Astrocyte of the spinal cord (primary cell): ENCODE results near the gene OBP2A.

Experiments
- DNase-seq: peaks from one replicate; pipeline ENCODE4 v3.0.0; 2011; ENCODE audit warnings: low read depth, low spot score
- H3K4me3 ChIP-seq: 2 replicates; pipeline ENCODE4 v1.5.1; 2011; ENCODE audit warnings: low read depth, mild to moderate bottlenecking, low read length, moderate library complexity
- in situ Hi-C: cut with HindIII; loops from 2 replicates; pipeline ENCODE4 v1.10.0; 2017; ENCODE audit warnings: low sequenced_read_pairs
- TF ChIP-seq, protein P1 (sequence below): IDR thresholded peaks from 2 replicates; pipeline ENCODE4 v1.5.1; 2012; ENCODE audit warnings: low read depth, mild to moderate bottlenecking, low read length, inconsistent platforms

Gene OBP2A

DNA sequence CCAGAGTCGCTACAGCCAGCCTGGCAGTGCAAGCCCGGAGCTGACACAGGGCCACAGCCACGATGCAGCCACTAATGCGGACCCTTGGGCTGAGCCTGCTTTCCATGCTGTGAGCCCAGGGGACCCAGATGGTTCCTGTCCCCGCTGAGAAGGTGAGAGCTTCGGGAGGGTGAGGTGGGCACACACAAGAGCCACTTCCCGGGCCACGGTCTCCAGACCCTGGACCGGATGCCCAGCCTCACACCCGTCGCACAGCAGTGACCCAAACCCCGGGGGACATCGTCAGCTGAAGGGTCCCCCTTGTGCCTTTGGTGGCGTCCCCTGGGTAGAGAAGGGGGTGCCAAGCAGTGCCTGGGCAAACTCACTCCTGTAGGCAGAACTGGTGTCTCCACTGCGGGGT lies 29.0 kb downstream of the OBP2A start:
- no peak for DNase-seq
- TF ChIP-seq, protein P1, sequence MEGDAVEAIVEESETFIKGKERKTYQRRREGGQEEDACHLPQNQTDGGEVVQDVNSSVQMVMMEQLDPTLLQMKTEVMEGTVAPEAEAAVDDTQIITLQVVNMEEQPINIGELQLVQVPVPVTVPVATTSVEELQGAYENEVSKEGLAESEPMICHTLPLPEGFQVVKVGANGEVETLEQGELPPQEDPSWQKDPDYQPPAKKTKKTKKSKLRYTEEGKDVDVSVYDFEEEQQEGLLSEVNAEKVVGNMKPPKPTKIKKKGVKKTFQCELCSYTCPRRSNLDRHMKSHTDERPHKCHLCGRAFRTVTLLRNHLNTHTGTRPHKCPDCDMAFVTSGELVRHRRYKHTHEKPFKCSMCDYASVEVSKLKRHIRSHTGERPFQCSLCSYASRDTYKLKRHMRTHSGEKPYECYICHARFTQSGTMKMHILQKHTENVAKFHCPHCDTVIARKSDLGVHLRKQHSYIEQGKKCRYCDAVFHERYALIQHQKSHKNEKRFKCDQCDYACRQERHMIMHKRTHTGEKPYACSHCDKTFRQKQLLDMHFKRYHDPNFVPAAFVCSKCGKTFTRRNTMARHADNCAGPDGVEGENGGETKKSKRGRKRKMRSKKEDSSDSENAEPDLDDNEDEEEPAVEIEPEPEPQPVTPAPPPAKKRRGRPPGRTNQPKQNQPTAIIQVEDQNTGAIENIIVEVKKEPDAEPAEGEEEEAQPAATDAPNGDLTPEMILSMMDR: no peak
- H3K4me3 ChIP-seq: no peak overlapping the region
- in situ Hi-C loops: no loop called here

DNA sequence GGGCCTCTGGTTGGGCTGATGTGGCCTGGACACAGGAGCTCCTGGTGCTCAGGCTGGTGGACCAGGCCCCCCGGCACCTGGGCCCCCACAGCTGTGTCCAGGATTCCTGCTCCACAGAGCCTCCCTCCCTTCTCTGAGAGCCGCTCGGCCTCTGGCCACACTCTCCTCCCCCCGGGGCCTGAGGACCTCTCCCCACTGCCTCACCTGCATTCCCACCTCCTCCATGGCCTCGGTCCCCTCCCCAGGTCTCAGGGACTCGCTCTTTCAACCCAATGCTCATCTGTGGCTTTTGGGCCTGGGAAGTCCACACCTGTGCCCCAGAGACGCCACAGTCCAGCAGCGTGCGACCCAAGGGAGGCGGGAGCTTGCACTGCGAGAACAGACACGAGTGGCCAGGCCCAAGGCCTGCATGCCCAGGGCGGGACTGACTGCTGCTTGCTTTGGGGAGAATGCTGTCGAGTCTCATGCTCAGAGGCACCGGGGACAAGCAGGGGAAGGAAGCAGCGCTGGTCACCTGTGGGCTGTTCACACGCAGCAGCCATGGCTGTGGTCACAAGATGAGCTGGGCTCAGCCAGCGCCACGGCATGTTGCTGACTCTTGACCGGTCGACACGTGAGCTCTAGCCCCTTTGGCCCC lies 30.2 kb downstream of the OBP2A start:
- in situ Hi-C loops: no loop called here
- DNase-seq: no peak
- no peak overlapping the region for H3K4me3 ChIP-seq
- TF ChIP-seq, protein P1: no peak

DNA sequence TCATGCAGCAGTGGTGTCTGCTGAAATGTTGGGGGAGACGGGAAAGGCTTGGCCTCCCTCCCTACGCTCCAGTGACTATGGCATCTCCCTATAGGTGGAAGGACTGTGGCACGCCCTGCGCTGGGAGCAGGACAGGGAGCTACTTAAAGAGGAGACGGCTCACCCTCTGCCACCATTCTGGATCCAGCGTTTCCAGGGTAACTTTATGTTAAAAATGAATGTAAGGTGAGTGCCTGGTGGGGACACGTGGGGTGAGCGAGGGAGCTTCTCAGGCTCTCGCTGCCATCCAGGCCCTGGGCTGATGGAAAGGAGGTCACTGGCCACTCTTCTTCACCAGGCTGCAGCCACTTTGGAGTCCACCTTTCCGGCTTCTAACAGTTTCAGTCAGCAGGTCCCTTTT lies 31.3 kb downstream of the OBP2A start:
- no peak overlapping the region for H3K4me3 ChIP-seq
- in situ Hi-C loops: no loop called here
- no peak for DNase-seq
- TF ChIP-seq, protein P1: no peak

DNA sequence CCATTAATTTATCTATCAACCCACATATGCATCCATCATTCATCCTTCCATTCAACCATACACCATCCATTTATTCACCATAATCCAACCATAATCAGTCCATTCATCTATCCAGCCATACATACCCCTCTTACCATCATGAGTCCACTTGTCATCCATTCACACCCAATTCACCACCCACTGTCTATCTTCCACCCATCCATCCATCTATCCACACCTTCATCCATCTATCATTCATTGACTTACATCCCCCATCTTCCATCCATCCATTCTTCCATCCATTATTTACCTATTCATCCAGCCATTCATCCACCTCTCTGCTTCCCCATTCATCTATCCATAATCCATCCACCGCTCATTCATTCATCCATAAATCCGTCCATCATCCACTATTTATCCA lies 33.4 kb downstream of the OBP2A start:
- in situ Hi-C loops: no loop called here
- TF ChIP-seq, protein P1: no peak
- DNase-seq: no peak
- H3K4me3 ChIP-seq: no peak overlapping the region

DNA sequence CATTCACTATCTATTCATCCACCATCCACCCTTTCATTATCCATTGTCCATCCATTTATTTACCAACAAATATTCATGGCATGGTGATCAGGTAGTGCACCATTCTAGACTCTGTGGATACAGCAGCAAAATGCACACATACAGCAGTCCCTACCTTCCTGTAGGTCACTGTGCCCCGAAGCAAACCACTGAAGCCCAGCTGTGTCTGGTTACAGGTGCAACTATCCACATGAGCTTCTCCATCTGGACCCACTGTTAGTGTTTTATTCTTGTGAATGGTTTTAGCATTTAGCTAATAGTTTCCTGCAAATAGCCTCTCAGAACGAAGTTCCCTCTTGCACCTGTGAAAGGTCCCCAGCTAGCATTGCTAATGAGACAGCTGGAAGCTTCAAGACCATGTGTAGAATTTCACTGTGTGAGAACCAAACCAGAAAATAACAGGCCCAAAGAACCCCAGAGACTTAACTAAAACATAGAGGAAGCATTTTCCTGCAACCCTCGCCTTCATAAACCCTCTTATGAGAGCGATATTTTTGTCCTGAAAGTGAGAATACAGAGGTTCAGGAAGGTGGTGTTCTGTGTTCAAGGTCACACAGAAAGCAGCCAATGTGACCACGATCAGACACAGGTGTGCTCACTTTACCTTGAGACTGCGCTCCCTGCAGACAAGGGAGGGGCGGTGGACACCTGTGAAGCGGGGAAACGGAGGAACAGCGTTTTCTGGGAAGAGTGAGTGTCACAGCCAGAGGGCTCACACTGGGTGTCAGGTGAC lies 34.1 kb downstream of the OBP2A start:
- H3K4me3 ChIP-seq: no peak overlapping the region
- in situ Hi-C loops: no loop called here
- no peak for DNase-seq
- TF ChIP-seq, protein P1: no peak

DNA sequence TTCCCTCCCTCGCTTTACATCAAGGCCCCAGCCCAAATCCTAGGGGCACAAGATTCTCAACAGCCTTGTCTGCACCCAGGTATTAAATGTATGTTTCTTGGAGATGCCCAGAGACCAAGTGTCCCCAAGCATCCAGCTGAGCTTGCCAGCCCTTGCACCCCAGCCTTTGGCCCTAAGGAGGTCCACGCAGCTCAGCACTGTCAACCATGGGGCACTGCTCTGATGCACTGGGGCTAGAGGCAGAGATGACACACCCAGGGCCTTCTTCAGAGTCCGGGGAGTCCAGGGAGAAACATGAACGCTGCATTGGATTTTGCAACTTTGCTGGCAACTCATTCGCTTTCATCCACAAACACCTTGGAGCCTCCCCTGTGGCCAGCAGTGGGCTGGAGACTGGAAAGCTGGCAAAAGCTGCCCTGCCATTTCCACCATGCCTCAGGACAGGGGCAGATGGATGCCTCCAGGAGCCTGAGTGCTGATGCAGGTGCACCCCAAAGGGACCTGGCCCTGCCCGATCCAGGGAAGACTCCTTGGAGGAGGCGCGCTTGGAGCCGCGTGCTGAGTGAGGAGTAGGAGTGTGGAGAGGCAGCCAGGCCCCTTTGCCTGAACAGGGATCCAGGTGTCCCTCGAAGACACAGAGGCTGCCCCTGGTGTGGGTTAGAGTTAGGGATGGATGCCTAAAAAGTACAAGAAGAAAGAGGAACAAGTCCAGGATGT lies 34.9 kb downstream of the OBP2A start:
- in situ Hi-C loops: no loop called here
- no peak for DNase-seq
- TF ChIP-seq, protein P1: no peak

More for the DNA sequence above, 34.9 kb downstream of the OBP2A start:
- H3K4me3 ChIP-seq: no peak overlapping the region
